ENCODE data around the gene RBMS3. TPM values are rescaled to one million over a fixed set of nuclear protein-coding genes. Genes with fewer than 3 reads are reported as not detected.

Gene RBMS3
- total and polyA plus RNA-seq, 2 experiments from 2014 or later = 3.2 to 7.4 TPM

DNA sequence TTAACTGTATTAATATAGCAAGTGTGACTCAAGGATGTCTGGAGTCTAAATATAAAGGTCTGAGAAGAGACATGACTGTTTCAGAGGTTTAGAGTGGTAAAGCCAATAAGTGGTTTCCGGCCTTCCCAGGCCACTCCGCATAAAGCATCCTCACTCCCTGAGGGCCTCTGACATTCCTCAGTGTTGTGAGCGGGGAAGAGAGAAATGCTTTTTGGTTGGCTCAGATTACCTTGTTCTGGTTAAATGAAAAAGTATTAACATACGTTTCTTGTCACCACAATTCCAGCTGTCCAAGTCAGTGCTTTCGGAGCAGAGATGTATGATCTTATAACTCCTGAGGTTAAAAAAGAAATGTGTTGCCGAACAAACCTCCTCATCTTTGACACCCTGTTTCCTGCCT, 103.8 kb downstream of the RBMS3 start (continued):
- TF ChIP-seq, protein P1, sequence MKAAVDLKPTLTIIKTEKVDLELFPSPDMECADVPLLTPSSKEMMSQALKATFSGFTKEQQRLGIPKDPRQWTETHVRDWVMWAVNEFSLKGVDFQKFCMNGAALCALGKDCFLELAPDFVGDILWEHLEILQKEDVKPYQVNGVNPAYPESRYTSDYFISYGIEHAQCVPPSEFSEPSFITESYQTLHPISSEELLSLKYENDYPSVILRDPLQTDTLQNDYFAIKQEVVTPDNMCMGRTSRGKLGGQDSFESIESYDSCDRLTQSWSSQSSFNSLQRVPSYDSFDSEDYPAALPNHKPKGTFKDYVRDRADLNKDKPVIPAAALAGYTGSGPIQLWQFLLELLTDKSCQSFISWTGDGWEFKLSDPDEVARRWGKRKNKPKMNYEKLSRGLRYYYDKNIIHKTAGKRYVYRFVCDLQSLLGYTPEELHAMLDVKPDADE (IDR thresholded peaks at IDR 0.05) = no peak
- TF ChIP-seq POLR2AphosphoS5 (IDR thresholded peaks at IDR 0.05; ENCODE audit: low read depth) (no peak), STAT1 (IDR thresholded peaks at IDR 0.05; ENCODE audit: unreplicated experiment) (no peak), ZNF331 (CRISPR knock-in tag; IDR thresholded peaks at IDR 0.05; ENCODE audit: low read depth) (no peak), EZH2phosphoT487 (IDR thresholded peaks at IDR 0.05; ENCODE audit: unreplicated experiment) (no peak)

DNA sequence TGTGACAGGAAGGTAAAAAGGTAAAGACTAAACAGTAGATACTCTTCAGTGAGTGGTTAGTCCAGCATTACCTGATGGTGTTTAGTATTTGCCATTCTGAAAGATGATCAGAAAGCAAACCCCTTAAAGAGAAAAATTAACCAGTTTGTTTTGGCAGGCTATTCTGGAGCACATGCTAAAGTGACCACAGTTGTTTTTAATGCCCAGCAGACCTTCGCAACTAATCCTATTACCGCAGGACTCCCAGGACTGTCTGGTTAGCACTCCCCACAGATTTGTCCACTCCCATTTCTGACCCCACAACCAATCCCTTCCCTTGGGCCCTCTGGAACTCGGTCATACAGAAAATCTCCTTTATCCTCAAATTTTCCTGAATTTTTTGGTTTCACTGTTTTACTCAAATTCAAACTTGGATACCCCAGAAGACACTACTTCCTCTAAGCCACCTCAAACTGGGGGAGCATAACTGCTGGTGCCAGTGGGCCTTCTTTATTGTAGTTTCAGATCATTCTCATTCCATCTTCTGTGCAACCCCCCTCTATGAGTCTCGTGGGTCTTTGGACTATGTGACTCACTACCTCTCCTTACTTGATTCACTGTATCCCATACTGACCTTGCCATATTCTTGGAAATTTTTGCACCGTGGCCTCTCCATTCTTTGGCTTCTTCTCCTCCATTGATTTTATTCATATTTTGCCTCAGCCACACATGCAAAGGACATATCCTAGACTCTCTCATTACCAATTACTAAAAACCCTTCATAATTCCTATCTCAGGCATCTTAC, 104.4 kb downstream of the RBMS3 start:
- DNase-seq (ENCODE audit: low spot score) (no peak), ATAC-seq (no peak)
- Mint-ChIP-seq H3K9me3 (no peaks in the 10 kb centered on the region), H3K4me3 (no peak overlapping the region), H3K36me3 (ENCODE audit: low read depth) (no peaks in the 10 kb centered on the region), H3K27ac (no peak overlapping the region), H3K27me3 (ENCODE audit: insufficient read depth, low read depth, poor library complexity) (peaks cover 3% of the 10 kb centered on the region), H3K4me1 (peaks cover 17% of the 10 kb centered on the region)
- Histone ChIP-seq H3K4me2 (no peak overlapping the region), H2AFZ (no peak overlapping the region), H3K9me2 (ENCODE audit: insufficient read depth) (no peaks in the 10 kb centered on the region), H3K4me1 (ENCODE audit: insufficient read depth) (peaks cover 11% of the 10 kb centered on the region), H3K27me3 (ENCODE audit: insufficient read depth) (no peaks in the 10 kb centered on the region), H3F3A (replicated peaks; ENCODE audit: low read depth) (no peaks in the 10 kb centered on the region), H3K36me3 (ENCODE audit: insufficient read depth) (no peaks in the 10 kb centered on the region), H3K27ac (ENCODE audit: low read depth) (no peak overlapping the region), H3K79me2 (replicated peaks; ENCODE audit: insufficient read depth) (no peaks in the 10 kb centered on the region), H4K20me1 (replicated peaks; ENCODE audit: insufficient read depth) (no peaks in the 10 kb centered on the region), H3K4me3 (no peak overlapping the region)
- TF ChIP-seq, protein P1 (IDR thresholded peaks at IDR 0.05) = no peak
- TF ChIP-seq, protein P2, sequence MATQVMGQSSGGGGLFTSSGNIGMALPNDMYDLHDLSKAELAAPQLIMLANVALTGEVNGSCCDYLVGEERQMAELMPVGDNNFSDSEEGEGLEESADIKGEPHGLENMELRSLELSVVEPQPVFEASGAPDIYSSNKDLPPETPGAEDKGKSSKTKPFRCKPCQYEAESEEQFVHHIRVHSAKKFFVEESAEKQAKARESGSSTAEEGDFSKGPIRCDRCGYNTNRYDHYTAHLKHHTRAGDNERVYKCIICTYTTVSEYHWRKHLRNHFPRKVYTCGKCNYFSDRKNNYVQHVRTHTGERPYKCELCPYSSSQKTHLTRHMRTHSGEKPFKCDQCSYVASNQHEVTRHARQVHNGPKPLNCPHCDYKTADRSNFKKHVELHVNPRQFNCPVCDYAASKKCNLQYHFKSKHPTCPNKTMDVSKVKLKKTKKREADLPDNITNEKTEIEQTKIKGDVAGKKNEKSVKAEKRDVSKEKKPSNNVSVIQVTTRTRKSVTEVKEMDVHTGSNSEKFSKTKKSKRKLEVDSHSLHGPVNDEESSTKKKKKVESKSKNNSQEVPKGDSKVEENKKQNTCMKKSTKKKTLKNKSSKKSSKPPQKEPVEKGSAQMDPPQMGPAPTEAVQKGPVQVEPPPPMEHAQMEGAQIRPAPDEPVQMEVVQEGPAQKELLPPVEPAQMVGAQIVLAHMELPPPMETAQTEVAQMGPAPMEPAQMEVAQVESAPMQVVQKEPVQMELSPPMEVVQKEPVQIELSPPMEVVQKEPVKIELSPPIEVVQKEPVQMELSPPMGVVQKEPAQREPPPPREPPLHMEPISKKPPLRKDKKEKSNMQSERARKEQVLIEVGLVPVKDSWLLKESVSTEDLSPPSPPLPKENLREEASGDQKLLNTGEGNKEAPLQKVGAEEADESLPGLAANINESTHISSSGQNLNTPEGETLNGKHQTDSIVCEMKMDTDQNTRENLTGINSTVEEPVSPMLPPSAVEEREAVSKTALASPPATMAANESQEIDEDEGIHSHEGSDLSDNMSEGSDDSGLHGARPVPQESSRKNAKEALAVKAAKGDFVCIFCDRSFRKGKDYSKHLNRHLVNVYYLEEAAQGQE (IDR thresholded peaks at IDR 0.05; ENCODE audit: unreplicated experiment) = no peak
- TF ChIP-seq CREB1 (CRISPR knock-in tag; IDR thresholded peaks at IDR 0.05; ENCODE audit: low read depth) = no peak
- TF ChIP-seq, protein P3, sequence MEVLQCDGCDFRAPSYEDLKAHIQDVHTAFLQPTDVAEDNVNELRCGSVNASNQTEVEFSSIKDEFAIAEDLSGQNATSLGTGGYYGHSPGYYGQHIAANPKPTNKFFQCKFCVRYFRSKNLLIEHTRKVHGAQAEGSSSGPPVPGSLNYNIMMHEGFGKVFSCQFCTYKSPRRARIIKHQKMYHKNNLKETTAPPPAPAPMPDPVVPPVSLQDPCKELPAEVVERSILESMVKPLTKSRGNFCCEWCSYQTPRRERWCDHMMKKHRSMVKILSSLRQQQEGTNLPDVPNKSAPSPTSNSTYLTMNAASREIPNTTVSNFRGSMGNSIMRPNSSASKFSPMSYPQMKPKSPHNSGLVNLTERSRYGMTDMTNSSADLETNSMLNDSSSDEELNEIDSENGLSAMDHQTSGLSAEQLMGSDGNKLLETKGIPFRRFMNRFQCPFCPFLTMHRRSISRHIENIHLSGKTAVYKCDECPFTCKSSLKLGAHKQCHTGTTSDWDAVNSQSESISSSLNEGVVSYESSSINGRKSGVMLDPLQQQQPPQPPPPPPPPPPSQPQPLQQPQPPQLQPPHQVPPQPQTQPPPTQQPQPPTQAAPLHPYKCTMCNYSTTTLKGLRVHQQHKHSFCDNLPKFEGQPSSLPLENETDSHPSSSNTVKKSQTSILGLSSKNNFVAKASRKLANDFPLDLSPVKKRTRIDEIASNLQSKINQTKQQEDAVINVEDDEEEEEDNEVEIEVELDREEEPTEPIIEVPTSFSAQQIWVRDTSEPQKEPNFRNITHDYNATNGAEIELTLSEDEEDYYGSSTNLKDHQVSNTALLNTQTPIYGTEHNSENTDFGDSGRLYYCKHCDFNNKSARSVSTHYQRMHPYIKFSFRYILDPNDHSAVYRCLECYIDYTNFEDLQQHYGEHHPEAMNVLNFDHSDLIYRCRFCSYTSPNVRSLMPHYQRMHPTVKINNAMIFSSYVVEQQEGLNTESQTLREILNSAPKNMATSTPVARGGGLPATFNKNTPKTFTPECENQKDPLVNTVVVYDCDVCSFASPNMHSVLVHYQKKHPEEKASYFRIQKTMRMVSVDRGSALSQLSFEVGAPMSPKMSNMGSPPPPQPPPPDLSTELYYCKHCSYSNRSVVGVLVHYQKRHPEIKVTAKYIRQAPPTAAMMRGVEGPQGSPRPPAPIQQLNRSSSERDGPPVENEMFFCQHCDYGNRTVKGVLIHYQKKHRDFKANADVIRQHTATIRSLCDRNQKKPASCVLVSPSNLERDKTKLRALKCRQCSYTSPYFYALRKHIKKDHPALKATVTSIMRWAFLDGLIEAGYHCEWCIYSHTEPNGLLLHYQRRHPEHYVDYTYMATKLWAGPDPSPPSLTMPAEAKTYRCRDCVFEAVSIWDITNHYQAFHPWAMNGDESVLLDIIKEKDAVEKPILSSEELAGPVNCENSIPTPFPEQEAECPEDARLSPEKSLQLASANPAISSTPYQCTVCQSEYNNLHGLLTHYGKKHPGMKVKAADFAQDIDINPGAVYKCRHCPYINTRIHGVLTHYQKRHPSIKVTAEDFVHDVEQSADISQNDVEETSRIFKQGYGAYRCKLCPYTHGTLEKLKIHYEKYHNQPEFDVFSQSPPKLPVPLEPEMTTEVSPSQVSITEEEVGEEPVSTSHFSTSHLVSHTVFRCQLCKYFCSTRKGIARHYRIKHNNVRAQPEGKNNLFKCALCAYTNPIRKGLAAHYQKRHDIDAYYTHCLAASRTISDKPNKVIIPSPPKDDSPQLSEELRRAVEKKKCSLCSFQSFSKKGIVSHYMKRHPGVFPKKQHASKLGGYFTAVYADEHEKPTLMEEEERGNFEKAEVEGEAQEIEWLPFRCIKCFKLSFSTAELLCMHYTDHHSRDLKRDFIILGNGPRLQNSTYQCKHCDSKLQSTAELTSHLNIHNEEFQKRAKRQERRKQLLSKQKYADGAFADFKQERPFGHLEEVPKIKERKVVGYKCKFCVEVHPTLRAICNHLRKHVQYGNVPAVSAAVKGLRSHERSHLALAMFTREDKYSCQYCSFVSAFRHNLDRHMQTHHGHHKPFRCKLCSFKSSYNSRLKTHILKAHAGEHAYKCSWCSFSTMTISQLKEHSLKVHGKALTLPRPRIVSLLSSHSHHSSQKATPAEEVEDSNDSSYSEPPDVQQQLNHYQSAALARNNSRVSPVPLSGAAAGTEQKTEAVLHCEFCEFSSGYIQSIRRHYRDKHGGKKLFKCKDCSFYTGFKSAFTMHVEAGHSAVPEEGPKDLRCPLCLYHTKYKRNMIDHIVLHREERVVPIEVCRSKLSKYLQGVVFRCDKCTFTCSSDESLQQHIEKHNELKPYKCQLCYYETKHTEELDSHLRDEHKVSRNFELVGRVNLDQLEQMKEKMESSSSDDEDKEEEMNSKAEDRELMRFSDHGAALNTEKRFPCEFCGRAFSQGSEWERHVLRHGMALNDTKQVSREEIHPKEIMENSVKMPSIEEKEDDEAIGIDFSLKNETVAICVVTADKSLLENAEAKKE (CRISPR knock-in tag; IDR thresholded peaks at IDR 0.05) = no peak
- TF ChIP-seq EZH2phosphoT487 (IDR thresholded peaks at IDR 0.05; ENCODE audit: unreplicated experiment) = no peak
- TF ChIP-seq, protein P4, sequence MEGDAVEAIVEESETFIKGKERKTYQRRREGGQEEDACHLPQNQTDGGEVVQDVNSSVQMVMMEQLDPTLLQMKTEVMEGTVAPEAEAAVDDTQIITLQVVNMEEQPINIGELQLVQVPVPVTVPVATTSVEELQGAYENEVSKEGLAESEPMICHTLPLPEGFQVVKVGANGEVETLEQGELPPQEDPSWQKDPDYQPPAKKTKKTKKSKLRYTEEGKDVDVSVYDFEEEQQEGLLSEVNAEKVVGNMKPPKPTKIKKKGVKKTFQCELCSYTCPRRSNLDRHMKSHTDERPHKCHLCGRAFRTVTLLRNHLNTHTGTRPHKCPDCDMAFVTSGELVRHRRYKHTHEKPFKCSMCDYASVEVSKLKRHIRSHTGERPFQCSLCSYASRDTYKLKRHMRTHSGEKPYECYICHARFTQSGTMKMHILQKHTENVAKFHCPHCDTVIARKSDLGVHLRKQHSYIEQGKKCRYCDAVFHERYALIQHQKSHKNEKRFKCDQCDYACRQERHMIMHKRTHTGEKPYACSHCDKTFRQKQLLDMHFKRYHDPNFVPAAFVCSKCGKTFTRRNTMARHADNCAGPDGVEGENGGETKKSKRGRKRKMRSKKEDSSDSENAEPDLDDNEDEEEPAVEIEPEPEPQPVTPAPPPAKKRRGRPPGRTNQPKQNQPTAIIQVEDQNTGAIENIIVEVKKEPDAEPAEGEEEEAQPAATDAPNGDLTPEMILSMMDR (conservative IDR thresholded peaks at IDR 0.05; ENCODE audit: low read depth in 2 of 2) = no peak
- TF ChIP-seq ZNF331 (CRISPR knock-in tag; IDR thresholded peaks at IDR 0.05; ENCODE audit: low read depth) = no peak
- TF ChIP-seq JUNB (IDR thresholded peaks at IDR 0.05; ENCODE audit: unreplicated experiment) = no peak
